ENCODE results near the gene EMID1. TPM values are rescaled to one million over a fixed set of nuclear protein-coding genes. Genes with fewer than 3 reads are reported as not detected.
A peak's percentile ranks its signal among the peaks of the same experiment; 100 is the strongest.

Gene EMID1
- total and polyA plus RNA-seq, 8 donors: 10.5 to 110 (median 85.9) TPM

DNA sequence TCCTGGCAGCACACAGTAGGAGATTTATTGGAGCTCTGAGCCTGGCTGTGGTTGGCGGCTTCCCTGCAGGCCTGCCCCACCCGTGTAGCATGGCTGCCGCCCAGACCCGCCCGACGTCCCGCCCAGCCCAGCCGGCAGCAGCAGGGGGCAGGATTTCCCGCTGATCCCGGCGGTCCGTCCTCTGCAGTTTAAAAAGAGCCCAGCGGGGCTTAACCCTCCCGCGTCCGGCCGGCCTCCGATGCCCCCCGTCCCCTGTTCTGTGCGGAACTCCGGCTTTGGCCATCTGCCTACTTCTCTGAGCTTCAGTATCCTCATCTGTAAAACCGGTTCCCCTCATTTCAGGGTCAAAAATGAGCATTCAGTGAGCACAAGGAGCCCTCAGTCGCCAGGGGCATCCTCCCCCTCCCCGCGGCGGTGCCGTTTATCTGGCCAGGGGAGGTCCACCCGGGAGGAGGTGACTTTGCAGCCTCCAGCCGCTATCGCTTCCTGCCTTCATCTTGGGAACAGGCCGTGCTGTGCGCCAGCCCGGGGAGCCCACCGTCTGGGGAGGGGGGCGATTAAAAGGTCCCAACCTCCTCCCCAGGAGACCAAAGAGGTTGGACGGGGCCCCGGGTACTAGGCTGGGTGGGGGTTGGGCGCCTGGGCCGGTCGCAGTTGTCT is 100.6 kb downstream of the EMID1 start, which contains the start of gene GAS2L1:
GAS2L1 (plus strand) TSS at position 476 of the 660 bp plus-strand sequence. CDS start 1,456 bp downstream, outside the sequence.
- peaks cover 0 to 32% of the 10 kb centered on the region in 2 donors for H3K27me3 ChIP-seq
- ATAC-seq (peak; percentile 80), DNase-seq (peak; percentile 78 to 93 (median 88))
- peak within 1 kb of the TSS; percentile 74 to 92 for H3K4me3 ChIP-seq
- peaks cover 0 to 9% of the 10 kb centered on the region in 2 donors for H3K36me3 ChIP-seq
- TF ChIP-seq CTCF (IDR thresholded peaks at IDR 0.05): peak; percentile 57 to 64
- no peaks in the 10 kb centered on the region for H3K9me3 ChIP-seq
- peaks cover 41 to 66% of the 10 kb centered on the region in 2 donors for H3K4me1 ChIP-seq
- intact Hi-C loops (cut with DNase I): no loop called here
- H3K27ac ChIP-seq: peak within 1 kb of the TSS; percentile 83 to 86

- intact Hi-C loops (cut with DNase I): no loop called here
- Histone ChIP-seq H3K9me3 (no peaks in the 10 kb centered on the region), H3K4me3 (peak overlapping the region; percentile 74 to 92), H3K36me3 (peaks cover 0 to 6% of the 10 kb centered on the region in 2 donors), H3K4me1 (peaks cover 46 to 73% of the 10 kb centered on the region in 2 donors), H3K27me3 (peaks cover 0 to 32% of the 10 kb centered on the region in 2 donors), H3K27ac (peak overlapping the region; percentile 83 to 86)
- DNase-seq (peak; percentile 74 to 93 (median 83)), ATAC-seq (peak; percentile 77)
- no peak for TF ChIP-seq CTCF (IDR thresholded peaks at IDR 0.05)
These were observed 101.3 kb downstream of the EMID1 start for GRCh38 chr22:29306835-29307595.

DNA sequence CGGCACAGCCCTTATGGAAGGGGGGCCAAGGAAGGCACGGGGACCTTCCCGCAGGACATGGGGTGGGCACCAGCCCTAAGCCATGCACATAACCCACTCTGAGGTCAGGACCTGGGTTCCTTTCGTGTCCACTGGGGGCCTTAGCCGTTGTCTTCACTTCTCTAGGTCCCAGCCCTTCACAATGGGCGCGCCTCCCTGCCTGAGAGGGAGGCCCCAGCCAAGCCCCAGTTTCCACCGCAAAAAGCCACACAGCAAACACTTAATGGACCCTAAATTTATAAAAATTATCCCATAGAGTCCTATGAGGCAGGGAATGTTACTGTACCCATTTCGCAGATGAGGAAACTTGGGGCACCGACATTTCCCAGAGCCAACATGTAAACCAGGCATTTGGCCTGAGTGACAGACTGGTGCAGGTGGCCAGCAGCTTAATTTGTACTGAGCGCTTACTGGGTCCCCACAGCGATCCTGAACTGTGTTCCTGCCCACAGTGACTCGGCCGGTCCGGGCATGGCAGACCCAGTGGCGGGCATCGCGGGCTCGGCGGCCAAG is 102.0 kb downstream of the EMID1 start:
- TF ChIP-seq CTCF (IDR thresholded peaks at IDR 0.05): no peak
- DNase-seq: no peak
- intact Hi-C loops (cut with DNase I): no loop called here

GRCh38 chr22:29308148-29308790 is 102.6 kb downstream of the EMID1 start:
- Histone ChIP-seq H3K27me3 (peaks cover 2 to 41% of the 10 kb centered on the region in 2 donors), H3K36me3 (peaks cover 0 to 11% of the 10 kb centered on the region in 2 donors), H3K4me3 (peak overlapping the region; percentile 74 to 92), H3K4me1 (peaks cover 42 to 74% of the 10 kb centered on the region in 2 donors), H3K9me3 (no peaks in the 10 kb centered on the region), H3K27ac (peak overlapping the region; percentile 83 to 86)
- intact Hi-C loops (cut with DNase I): no loop called here
- ATAC-seq: no peak
- no peak for TF ChIP-seq CTCF (IDR thresholded peaks at IDR 0.05)
- peak in 1 of 4 donors; percentile 76 for DNase-seq

More for the DNA sequence above, 102.0 kb downstream of the EMID1 start:
- Histone ChIP-seq H3K4me1 (peaks cover 45 to 73% of the 10 kb centered on the region in 2 donors), H3K9me3 (no peaks in the 10 kb centered on the region), H3K36me3 (peaks cover 0 to 11% of the 10 kb centered on the region in 2 donors), H3K4me3 (peak overlapping the region; percentile 74 to 92), H3K27ac (peak overlapping the region; percentile 83 to 86), H3K27me3 (peaks cover 0 to 35% of the 10 kb centered on the region in 2 donors)
- ATAC-seq: no peak
